GM18868 (cell line): ENCODE measurements around the gene RTN1.

Experiments
- ATAC-seq: cut with Tn5 transposase; IDR thresholded peaks from one replicate; pipeline ENCODE4 v1.9.1; 2021; ENCODE audit warnings: mild to moderate bottlenecking, moderate library complexity; ENCODE audit not compliant: unreplicated experiment

The RTN1 gene

DNA sequence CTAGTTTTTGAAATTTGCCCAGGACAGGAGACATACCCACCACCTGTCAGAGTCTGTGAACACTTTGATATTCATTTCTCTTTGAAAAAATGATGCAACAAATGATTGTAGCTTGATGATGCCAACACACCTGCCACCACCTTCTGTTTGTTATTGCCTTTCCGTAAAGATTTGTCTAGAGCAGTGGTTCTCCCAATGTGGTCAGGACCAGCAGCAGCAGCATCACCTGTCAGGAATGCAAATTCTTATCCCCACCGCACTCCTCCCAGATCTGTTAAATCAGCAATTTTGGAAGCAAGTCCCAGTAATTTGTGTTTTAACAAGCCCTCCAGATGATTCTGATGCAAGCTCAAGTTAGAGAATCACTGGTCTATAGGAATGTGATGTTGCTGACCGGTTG, 303.9 kb downstream of the RTN1 start:
- ATAC-seq, result no peak

GRCh38 chr14:59566296-59566695, 304.3 kb downstream of the RTN1 start:
- no peak for ATAC-seq

DNA sequence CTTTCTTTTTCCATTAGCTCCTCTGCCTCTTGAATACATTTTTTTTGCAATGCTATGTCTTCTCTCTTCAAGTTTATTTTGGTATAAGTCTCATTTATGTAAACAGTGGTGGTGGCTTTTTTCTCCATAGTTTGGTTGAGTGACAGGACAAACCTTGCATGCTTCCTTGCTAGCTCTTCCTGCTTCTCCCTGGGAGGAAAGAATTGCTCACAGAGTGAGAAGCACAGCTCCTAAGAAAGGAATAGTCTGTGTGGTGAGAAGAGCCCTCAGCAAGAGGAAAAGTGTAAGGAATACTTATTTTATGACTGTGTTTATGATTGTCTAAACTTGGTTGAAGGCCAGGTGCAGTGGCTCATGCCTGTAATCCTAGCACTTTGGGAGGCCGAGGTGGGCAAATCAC, 305.5 kb downstream of the RTN1 start:
- ATAC-seq, result no peak

- ATAC-seq, result no peak
Observed at GRCh38 chr14:59564366-59564765, 306.2 kb downstream of the RTN1 start.

GRCh38 chr14:59547310-59547709, 323.3 kb downstream of the RTN1 start:
- no peak for ATAC-seq
